Left lung (tissue), 10 donors: ENCODE data around the gene MRPL43. TPM values are rescaled to one million over a fixed set of nuclear protein-coding genes. Genes with fewer than 3 reads are reported as not detected.
A peak's percentile ranks its signal among the peaks of the same experiment; 100 is the strongest.

Source experiments
- ATAC-seq: fragments of 200-7000 bp; cut with Tn5 transposase; one replicate; pipeline ENCODE4 v1.9.1; 2020; ENCODE audit warnings: moderate library complexity
- DNase-seq, 4 donors: peaks; one replicate each; pipeline ENCODE4 v3.0.0-alpha.2; 2013 to 2020
- H3K27ac ChIP-seq, 2 donors: fragments of 200-600 bp; sonication (generic) in 1 of 2; one replicate each; pipeline versions ENCODE4 v1.5.0 to v1.8.0; 2020 to 2021
- H3K27me3 ChIP-seq, 2 donors: fragments of 200-600 bp; sonication (generic) in 1 of 2; one replicate each; pipeline versions ENCODE4 v1.5.0 to v1.8.0; 2020 to 2021
- H3K36me3 ChIP-seq, 2 donors: fragments of 200-600 bp; sonication (generic) in 1 of 2; one replicate each; pipeline versions ENCODE4 v1.5.0 to v1.8.0; 2020 to 2021
- H3K4me1 ChIP-seq, 2 donors: fragments of 200-600 bp; one replicate each; pipeline ENCODE4 v1.8.0; 2021
- H3K4me3 ChIP-seq, 2 donors: fragments of 200-600 bp; sonication (generic) in 1 of 2; one replicate each; pipeline versions ENCODE4 v1.5.0 to v1.8.0; 2020 to 2021; ENCODE audit warnings: mild to moderate bottlenecking in 1 of 2
- H3K9me3 ChIP-seq, 2 donors: fragments of 200-600 bp; sonication (generic) in 1 of 2; one replicate each; pipeline versions ENCODE4 v1.5.0 to v1.8.0; 2020 to 2021
- intact Hi-C, 2 donors: fragments of 100-400 bp; cut with DNase I; formaldehyde crosslinking; loops; one replicate each; pipeline versions ENCODE4 v1.11.2 to v1.14.2; 2022
- polyA plus RNA-seq, 6 donors: library from polyadenylated mRNA; unstranded; fragments of 120-200 nt; gene quantifications; one replicate each; pipeline ENCODE4 v1.2.1, GENCODE V29; 2013; ENCODE audit not compliant: insufficient read length in 6 of 6
- total RNA-seq, 2 donors: library from RNA; stranded (reverse); fragmentation: NEBNext Ultra II Directional; extraction: Animal tissue kit (Norgen Biotek cat#: 25700); gene quantifications; one replicate each; pipeline ENCODE4 v1.2.1, GENCODE V29; 2021
- TF ChIP-seq, protein P1 (sequence below), 2 donors: fragments of 200-600 bp; sonication (generic) in 1 of 2; IDR thresholded peaks; one replicate each; pipeline versions ENCODE4 v1.5.0 to v1.8.0; 2021; ENCODE audit warnings: antibody characterized with exemption in 2 of 2
- donor health status: DM: no; HTN: yes; CAD: no.
- donor health status: DM: no; HTN: no; CAD: no.

The MRPL43 gene
- total and polyA plus RNA-seq, 8 donors: 55.0 to 103 (median 82.9) TPM

DNA sequence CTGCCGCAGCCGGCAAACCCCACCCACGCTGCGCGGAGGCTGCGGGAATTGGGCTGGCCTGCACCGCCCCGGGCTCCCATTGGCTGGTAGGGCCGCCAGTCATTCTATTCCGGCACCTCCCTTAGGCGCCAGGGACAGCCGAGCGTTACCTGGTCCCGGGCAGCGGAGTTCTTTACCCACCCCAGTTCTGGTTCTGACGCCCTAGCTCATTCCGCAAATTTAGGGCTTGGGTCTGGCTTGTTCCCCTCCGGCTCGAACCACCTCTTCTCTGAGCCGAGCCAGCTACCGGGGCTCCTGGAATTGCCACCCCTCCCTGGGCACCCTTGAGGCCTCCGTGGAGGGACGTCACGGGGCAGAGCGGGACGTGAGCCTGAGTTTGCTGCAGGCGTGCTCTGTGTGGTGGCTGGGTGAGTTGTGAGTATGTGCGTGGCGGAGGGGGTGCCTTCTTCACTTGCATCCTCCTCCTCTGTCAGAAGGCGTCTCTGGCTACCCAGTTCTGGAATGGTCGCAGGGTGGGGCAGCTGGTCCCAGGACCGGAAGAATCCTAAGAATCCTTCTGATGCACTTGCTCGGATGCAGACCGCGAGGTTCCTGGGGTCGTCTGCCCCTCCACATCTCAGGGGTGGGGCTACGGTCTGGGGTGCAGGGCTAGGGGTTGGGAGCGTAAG is 44.0 kb upstream of the MRPL43 start, which contains the start of the genes PDZD7 and SFXN3:
Gene PDZD7 (minus strand): TSS at position 2 of the 668 bp plus-strand sequence. CDS start 910 bp downstream, outside the sequence.
Gene SFXN3 (plus strand): TSS at position 107 of the 668 bp plus-strand sequence. CDS start 3,461 bp downstream, outside the sequence.
- peaks cover 4 to 21% of the 10 kb centered on the region in 2 donors for H3K27me3 ChIP-seq
- peak within 1 kb of the TSS; percentile 93 to 95 for H3K27ac ChIP-seq
- H3K4me3 ChIP-seq: peak within 1 kb of the TSS; percentile 60 to 65
- ATAC-seq (peak; percentile 89), DNase-seq (peak; percentile 83 to 99 (median 94))
- peaks cover 6 to 25% of the 10 kb centered on the region in 2 donors for H3K4me1 ChIP-seq
- TF ChIP-seq, protein P1, sequence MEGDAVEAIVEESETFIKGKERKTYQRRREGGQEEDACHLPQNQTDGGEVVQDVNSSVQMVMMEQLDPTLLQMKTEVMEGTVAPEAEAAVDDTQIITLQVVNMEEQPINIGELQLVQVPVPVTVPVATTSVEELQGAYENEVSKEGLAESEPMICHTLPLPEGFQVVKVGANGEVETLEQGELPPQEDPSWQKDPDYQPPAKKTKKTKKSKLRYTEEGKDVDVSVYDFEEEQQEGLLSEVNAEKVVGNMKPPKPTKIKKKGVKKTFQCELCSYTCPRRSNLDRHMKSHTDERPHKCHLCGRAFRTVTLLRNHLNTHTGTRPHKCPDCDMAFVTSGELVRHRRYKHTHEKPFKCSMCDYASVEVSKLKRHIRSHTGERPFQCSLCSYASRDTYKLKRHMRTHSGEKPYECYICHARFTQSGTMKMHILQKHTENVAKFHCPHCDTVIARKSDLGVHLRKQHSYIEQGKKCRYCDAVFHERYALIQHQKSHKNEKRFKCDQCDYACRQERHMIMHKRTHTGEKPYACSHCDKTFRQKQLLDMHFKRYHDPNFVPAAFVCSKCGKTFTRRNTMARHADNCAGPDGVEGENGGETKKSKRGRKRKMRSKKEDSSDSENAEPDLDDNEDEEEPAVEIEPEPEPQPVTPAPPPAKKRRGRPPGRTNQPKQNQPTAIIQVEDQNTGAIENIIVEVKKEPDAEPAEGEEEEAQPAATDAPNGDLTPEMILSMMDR (IDR thresholded peaks at IDR 0.05): no peak
- no peaks in the 10 kb centered on the region for H3K9me3 ChIP-seq
- intact Hi-C loops: no loop called here
- H3K36me3 ChIP-seq: peaks cover 0 to 19% of the 10 kb centered on the region in 2 donors

DNA sequence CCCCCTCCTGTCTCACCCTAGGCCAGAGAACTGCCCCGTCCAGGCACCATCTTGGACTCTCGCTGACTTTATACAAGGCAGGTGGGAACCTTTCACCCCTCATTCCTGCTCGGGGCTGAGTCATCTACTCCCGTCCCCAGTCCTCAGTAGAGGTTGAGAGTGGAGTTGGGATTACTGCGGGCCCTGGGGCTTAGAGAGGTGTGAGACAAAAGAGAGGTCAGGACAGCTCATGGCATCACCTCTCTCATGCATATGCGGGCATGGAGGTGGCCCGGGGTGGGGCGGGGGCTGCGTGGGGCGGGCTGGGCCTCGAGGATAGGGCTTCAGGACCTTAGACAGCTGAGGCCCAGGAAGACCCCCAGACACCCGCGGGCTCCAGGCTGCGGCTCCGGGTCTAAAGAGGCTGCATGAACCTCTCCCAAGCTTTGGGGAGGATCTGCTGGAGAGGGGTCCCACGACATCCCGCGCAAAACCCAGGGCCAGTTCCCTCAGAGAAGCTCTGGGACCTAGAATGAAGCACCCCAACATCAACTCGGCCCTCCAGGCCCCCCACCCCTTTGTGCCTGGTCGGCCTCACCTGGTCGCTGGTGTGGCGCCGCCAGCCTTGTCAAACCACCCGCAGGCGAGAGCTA is 43.3 kb upstream of the MRPL43 start:
- no peaks in the 10 kb centered on the region for H3K9me3 ChIP-seq
- H3K4me1 ChIP-seq: peaks cover 6 to 25% of the 10 kb centered on the region in 2 donors
- DNase-seq (no peak), ATAC-seq (no peak)
- peak overlapping the region in 1 of 2 donors; percentile 93 for H3K27ac ChIP-seq
- H3K27me3 ChIP-seq: peaks cover 4 to 21% of the 10 kb centered on the region in 2 donors
- intact Hi-C loops: no loop called here
- TF ChIP-seq, protein P1 (IDR thresholded peaks at IDR 0.05): no peak
- peaks cover 0 to 13% of the 10 kb centered on the region in 2 donors for H3K36me3 ChIP-seq
- H3K4me3 ChIP-seq: peak overlapping the region; percentile 60 to 65

- no peaks in the 10 kb centered on the region for H3K9me3 ChIP-seq
- H3K4me1 ChIP-seq: peaks cover 6 to 25% of the 10 kb centered on the region in 2 donors
- no peak for ATAC-seq
- peaks cover 0 to 4% of the 10 kb centered on the region in 2 donors for H3K36me3 ChIP-seq
- intact Hi-C loops: no loop called here
- no peak overlapping the region for H3K27ac ChIP-seq
- TF ChIP-seq, protein P1 (IDR thresholded peaks at IDR 0.05): peak in 1 of 2 donors; percentile 12
- H3K4me3 ChIP-seq: no peak overlapping the region
- H3K27me3 ChIP-seq: peaks cover 4 to 21% of the 10 kb centered on the region in 2 donors
- no peak for DNase-seq
These were observed 42.4 kb upstream of the MRPL43 start for GRCh38 chr10:101029520-101030295.

DNA sequence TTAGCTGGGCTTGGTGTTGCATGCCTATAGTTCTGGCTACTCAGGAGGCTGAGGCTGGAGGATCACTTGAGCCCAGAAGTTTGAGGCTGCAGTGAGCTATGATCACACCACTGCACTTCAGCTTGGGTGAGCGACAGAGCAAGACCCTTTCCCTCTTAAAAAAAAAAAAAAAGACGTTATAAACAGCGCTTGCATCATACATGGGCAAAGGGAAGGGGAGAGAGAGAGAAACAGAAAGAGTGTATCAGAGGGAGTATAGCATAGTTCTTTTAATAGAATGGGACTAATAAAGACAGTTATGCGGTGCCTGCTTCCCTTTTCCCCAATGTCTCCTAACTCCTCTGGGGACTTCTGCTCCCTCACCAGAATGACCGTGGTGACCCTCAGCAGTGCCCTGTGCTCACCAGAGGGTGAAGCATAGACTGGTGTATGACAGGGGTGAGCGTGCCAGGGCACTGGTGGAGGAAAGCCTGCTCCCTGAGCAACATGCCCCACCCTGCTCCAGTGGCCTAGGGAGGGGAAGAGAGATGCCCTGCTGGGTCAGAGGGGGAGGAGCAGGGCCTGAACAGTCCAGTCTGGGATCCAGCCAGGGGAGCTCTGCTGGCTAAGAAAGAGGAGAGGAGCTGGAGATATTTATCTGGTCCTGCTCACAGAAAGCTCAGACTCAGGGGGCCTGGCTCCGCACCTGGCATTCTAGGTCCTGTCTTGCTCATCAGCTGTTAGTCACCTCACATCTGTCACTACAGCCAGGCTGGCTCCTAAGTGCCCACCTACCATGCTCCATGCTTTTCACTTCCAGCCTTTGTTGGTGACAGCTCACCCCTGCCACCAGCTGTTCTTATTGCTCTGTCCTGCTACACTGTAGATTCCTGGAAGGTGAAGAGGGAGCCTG is 41.4 kb upstream of the MRPL43 start:
- intact Hi-C loops: no loop called here
- DNase-seq: no peak
- TF ChIP-seq, protein P1 (IDR thresholded peaks at IDR 0.05): no peak
- peaks cover 6 to 21% of the 10 kb centered on the region in 2 donors for H3K4me1 ChIP-seq
- no peak overlapping the region for H3K27ac ChIP-seq
- no peak overlapping the region for H3K4me3 ChIP-seq
- no peak for ATAC-seq
- H3K36me3 ChIP-seq: no peaks in the 10 kb centered on the region
- peaks cover 4 to 21% of the 10 kb centered on the region in 2 donors for H3K27me3 ChIP-seq
- no peaks in the 10 kb centered on the region for H3K9me3 ChIP-seq
